ENCODE data around the gene LILRB5.
A peak's percentile ranks its signal among the peaks of the same experiment; 100 is the strongest.
"Not testable (repeated sequence)": the region's sequence is repeated elsewhere in the genome, so short reads cannot be mapped to it uniquely, and the experiment has no call there.

Gene LILRB5

DNA sequence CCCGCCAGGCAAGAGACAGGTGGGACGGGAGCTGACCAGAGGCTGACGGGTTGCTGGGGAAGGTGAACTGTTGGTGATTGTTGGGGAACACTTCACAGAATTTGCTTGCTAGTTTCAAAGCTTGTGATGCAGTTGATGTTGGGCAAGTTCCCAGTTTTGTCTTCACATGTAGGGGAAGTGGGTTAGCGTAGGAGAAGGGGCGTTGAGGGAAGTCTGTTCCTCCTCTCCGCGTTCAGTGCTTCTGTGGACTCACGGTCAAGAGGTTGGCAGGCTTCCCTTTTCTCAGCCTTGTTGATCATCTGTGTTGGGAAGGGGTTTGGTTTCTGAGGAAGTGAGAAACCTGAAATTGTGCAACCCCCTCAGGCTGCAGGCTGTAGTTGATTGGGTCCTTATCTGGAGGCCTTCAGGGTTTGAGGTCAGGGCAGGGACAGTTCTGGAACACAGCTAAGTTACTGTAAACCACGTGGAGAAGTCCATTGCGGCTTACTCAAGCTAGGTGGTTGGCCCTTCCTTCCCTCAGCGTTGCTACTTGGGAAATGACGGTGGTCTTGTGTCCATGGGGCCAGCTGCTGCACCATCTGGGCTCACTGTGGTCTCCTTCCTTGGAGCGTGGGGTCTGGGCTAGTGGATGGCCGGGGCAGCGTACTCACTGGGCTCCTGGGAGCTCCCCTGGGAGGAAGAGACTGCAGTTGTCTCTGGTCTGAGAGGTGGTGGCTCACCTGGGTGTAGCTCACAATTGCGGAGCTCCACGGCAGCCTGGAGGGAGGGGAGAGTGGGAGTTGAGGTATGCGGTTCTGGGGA lies 48.9 kb downstream of the LILRB5 start:
- peak overlapping the region; percentile 50 for H3K27ac ChIP-seq (ENCODE audit: poor library complexity, severe bottlenecking)
- no peak for DNase-seq (ENCODE audit: low spot score)

GRCh38 chr19:54207676-54207982 lies 49.4 kb downstream of the LILRB5 start:
- peaks cover 30% of the 10 kb centered on the region for H3K4me1 ChIP-seq (ENCODE audit: insufficient read depth, poor library complexity, severe bottlenecking)
- H3K27ac ChIP-seq (ENCODE audit: poor library complexity, severe bottlenecking), result peak overlapping the region; percentile 50
- no peak for ATAC-seq (ENCODE audit: low read depth)
- no peak for DNase-seq (ENCODE audit: low spot score)
- H3K9me3 ChIP-seq (ENCODE audit: severe bottlenecking), result no peaks in the 10 kb centered on the region
- H3K36me3 ChIP-seq (ENCODE audit: low read depth), result peaks cover 71% of the 10 kb centered on the region
- no peaks in the 10 kb centered on the region for H3K27me3 ChIP-seq (ENCODE audit: insufficient read depth, poor library complexity, severe bottlenecking)
- TF ChIP-seq, protein P1, sequence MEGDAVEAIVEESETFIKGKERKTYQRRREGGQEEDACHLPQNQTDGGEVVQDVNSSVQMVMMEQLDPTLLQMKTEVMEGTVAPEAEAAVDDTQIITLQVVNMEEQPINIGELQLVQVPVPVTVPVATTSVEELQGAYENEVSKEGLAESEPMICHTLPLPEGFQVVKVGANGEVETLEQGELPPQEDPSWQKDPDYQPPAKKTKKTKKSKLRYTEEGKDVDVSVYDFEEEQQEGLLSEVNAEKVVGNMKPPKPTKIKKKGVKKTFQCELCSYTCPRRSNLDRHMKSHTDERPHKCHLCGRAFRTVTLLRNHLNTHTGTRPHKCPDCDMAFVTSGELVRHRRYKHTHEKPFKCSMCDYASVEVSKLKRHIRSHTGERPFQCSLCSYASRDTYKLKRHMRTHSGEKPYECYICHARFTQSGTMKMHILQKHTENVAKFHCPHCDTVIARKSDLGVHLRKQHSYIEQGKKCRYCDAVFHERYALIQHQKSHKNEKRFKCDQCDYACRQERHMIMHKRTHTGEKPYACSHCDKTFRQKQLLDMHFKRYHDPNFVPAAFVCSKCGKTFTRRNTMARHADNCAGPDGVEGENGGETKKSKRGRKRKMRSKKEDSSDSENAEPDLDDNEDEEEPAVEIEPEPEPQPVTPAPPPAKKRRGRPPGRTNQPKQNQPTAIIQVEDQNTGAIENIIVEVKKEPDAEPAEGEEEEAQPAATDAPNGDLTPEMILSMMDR (IDR thresholded peaks at IDR 0.05; ENCODE audit: poor library complexity, severe bottlenecking), result no peak
- H3K4me3 ChIP-seq (ENCODE audit: severe bottlenecking), result no peak overlapping the region

More for the DNA sequence above, 48.9 kb downstream of the LILRB5 start:
- Histone ChIP-seq H3K4me3 (ENCODE audit: severe bottlenecking) (no peak overlapping the region), H3K27me3 (ENCODE audit: insufficient read depth, poor library complexity, severe bottlenecking) (no peaks in the 10 kb centered on the region), H3K9me3 (ENCODE audit: severe bottlenecking) (no peaks in the 10 kb centered on the region), H3K36me3 (ENCODE audit: low read depth) (peaks cover 66% of the 10 kb centered on the region), H3K4me1 (ENCODE audit: insufficient read depth, poor library complexity, severe bottlenecking) (peaks cover 26% of the 10 kb centered on the region)
- TF ChIP-seq, protein P1 (IDR thresholded peaks at IDR 0.05; ENCODE audit: poor library complexity, severe bottlenecking), result no peak
- ATAC-seq (ENCODE audit: low read depth), result peak; percentile 8

DNA sequence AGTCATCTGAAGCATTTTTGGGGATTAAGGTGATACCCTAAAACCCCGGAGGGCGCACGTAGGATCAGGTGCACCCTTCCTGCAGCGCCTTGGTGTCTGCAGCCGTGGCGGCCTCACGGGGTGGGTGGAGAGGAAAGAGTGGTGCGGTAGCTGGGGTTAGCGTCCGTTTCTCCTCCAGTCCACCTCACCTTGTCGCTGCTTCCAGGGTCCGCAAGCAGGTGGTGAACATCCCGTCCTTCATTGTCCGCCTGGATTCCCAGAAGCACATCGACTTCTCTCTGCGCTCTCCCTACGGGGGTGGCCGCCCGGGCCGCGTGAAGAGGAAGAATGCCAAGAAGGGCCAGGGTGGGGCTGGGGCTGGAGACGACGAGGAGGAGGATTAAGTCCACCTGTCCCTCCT lies 49.9 kb downstream of the LILRB5 start:
- DNase-seq (ENCODE audit: low spot score); H3K4me3 ChIP-seq (ENCODE audit: severe bottlenecking); H3K27ac ChIP-seq (ENCODE audit: poor library complexity, severe bottlenecking); ATAC-seq (ENCODE audit: low read depth); H3K27me3 ChIP-seq (ENCODE audit: insufficient read depth, poor library complexity, severe bottlenecking); H3K9me3 ChIP-seq (ENCODE audit: severe bottlenecking): not testable (repeated sequence)
- peaks cover 73% of the 10 kb centered on the region for H3K36me3 ChIP-seq (ENCODE audit: low read depth)
- peaks cover 34% of the 10 kb centered on the region for H3K4me1 ChIP-seq (ENCODE audit: insufficient read depth, poor library complexity, severe bottlenecking)

GRCh38 chr19:54206831-54207177 lies 50.3 kb downstream of the LILRB5 start:
- no peak overlapping the region for H3K27ac ChIP-seq (ENCODE audit: poor library complexity, severe bottlenecking)
- DNase-seq (ENCODE audit: low spot score) (no peak), ATAC-seq (ENCODE audit: low read depth) (no peak)
- H3K4me3 ChIP-seq (ENCODE audit: severe bottlenecking), result no peak overlapping the region
- H3K36me3 ChIP-seq (ENCODE audit: low read depth), result peaks cover 76% of the 10 kb centered on the region
- H3K9me3 ChIP-seq (ENCODE audit: severe bottlenecking), result no peaks in the 10 kb centered on the region
- TF ChIP-seq, protein P1 (IDR thresholded peaks at IDR 0.05; ENCODE audit: poor library complexity, severe bottlenecking), result no peak
- no peaks in the 10 kb centered on the region for H3K27me3 ChIP-seq (ENCODE audit: insufficient read depth, poor library complexity, severe bottlenecking)
- H3K4me1 ChIP-seq (ENCODE audit: insufficient read depth, poor library complexity, severe bottlenecking), result peaks cover 38% of the 10 kb centered on the region

DNA sequence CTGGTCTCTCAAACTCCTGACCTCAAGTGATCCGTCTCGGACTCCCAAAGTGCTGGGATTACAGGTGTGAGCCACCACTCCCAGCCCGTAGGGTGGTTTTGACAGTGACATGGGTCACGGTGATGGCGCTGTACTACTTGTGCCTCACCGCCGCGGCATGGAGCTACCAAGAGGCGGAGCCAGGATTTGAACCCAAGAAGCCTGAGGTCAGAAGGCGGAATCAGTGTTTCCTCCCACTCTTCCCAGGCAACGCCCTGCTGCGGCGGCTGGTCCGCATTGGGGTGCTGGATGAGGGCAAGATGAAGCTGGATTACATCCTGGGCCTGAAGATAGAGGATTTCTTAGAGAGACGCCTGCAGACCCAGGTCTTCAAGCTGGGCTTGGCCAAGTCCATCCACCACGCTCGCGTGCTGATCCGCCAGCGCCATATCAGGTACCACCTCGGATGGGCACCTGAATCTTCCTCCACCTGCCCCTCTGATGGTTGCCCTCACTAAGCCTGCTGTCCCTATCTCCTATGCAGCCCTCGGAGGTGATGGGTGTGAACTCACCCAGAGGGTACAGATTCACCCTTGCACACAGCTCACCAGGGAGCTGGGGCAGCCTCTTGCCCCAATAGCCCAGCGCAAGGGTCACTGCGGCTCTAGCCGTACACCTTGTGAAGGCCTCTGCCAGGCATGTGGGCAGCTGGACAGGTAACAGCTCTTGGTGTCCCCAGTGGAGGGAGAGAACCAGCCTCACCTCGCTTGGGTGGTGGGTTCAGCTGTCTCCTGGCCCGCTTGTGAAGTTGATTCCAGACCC lies 50.8 kb downstream of the LILRB5 start:
- no peak for ATAC-seq (ENCODE audit: low read depth)
- Histone ChIP-seq H3K9me3 (ENCODE audit: severe bottlenecking) (no peaks in the 10 kb centered on the region), H3K4me3 (ENCODE audit: severe bottlenecking) (no peak overlapping the region), H3K36me3 (ENCODE audit: low read depth) (peaks cover 82% of the 10 kb centered on the region), H3K27me3 (ENCODE audit: insufficient read depth, poor library complexity, severe bottlenecking) (no peaks in the 10 kb centered on the region), H3K27ac (ENCODE audit: poor library complexity, severe bottlenecking) (no peak overlapping the region), H3K4me1 (ENCODE audit: insufficient read depth, poor library complexity, severe bottlenecking) (peaks cover 38% of the 10 kb centered on the region)
- no peak for DNase-seq (ENCODE audit: low spot score)
- TF ChIP-seq, protein P1 (IDR thresholded peaks at IDR 0.05; ENCODE audit: poor library complexity, severe bottlenecking), result no peak

All from RWPE2 (cell line).